ENCODE data around the gene SLC5A11. TPM values are rescaled to one million over a fixed set of nuclear protein-coding genes. Genes with fewer than 3 reads are reported as not detected.
A peak's percentile ranks its signal among the peaks of the same experiment; 100 is the strongest.

Gene SLC5A11
- total RNA-seq, 2 donors from 2014 or later = 0.31 to 2.8 TPM

- intact Hi-C loops (cut with DNase I, micrococcal nuclease) = no loop called here
- no peak for ATAC-seq
Observed at GRCh38 chr16:24946155-24946554, 100.4 kb downstream of the SLC5A11 start.

GRCh38 chr16:24950275-24950674 lies 104.5 kb downstream of the SLC5A11 start:
- peak in 1 of 2 donors; percentile 38 for DNase-seq
- intact Hi-C loops (cut with DNase I, micrococcal nuclease) = no loop called here
- peak; percentile 37 for ATAC-seq

More at GRCh38 chr16:24946155-24946554, 100.4 kb downstream of the SLC5A11 start:
- DNase-seq = no peak

DNA sequence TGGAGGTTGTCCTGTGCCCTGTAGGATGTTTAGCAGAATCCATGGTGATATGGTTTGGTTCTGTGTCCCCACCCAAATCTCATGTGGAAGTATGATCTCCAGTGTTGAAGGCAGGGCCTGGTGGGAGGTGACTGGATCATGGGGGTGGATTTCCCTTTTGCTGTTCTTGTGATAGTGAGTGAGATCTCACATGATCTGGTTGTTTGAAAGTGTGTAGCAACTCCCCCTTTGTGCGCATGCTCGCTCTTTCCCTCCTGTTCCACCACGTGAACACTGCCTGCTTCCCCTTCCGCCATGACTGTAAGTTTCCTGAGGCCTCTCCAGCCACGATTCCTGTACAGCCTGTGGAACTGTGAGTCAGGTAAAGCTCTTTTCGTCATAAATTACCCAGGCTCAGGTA lies 107.5 kb downstream of the SLC5A11 start:
- DNase-seq (no peak), ATAC-seq (peak; percentile 19)
- intact Hi-C loops (cut with DNase I, micrococcal nuclease) = no loop called here

GRCh38 chr16:24953721-24954120 lies 108.0 kb downstream of the SLC5A11 start:
- peak; percentile 42 to 44 for DNase-seq
- intact Hi-C loops (cut with DNase I, micrococcal nuclease) = no loop called here
- peak; percentile 70 for ATAC-seq

DNA sequence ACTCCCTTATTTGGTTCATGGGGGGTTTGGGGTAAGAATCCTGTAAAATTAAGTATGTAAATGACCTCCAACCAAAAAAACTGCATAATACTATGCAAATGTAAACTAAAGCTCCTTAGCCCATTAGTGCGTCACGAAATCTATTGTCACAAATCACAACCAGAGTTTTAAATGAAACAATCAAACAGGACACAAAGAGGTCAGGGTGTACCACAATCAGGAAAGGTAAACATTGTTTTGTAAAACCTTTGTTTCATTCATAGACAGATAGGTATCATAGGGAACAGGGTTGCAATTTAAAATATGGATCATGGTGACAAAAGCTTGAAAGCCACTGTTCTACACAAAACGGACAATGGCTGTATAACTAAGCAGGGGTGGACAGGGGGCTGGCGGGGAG lies 108.4 kb downstream of the SLC5A11 start:
- intact Hi-C loops (cut with DNase I, micrococcal nuclease) = no loop called here
- peak; percentile 57 for ATAC-seq
- no peak for DNase-seq

- intact Hi-C loops (cut with DNase I, micrococcal nuclease) = no loop called here
- no peak for ATAC-seq
- DNase-seq = no peak
Observed at GRCh38 chr16:24955975-24956731, 110.4 kb downstream of the SLC5A11 start.

DNA sequence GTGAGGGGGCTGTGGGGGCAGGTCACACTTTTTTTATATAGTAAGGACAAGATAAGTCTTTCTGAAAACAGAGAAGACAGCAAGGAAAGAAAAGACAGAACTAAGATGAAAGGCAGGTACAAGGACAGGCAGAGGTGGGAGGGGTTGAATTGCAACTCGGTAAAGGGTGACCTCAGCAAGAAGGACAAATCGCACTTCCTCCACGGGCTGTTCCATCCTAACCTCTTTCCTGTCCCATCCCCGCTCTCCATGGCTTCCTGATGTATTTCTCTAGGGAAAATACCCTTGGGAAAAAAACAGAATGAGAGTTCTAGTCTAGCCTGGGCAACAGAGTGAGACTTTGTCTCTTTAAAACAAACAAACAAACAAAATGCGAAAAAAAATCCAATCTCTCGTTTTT lies 112.1 kb downstream of the SLC5A11 start:
- peak in 1 of 2 donors; percentile 23 for DNase-seq
- peak; percentile 83 for ATAC-seq
- intact Hi-C loops (cut with DNase I, micrococcal nuclease) = no loop called here

Other genes starting within 250 kb of the SLC5A11 start
- gene TNRC6A, start 116.3 kb upstream of the SLC5A11 start, total RNA-seq = 10 to 100 TPM; 29.6 to 36.2 TPM
- 100 to 1,000 TPM; 107 to 129 TPM for gene ARHGAP17, start 169.4 kb downstream of the SLC5A11 start, total RNA-seq